Thyroid gland (tissue), 4 donors: ENCODE results near the gene EMC6.

Experiments
- POLR2A ChIP-seq, 2 donors: fragments of 450-650 bp; IDR thresholded peaks; one replicate each; pipeline ENCODE4 v1.6.1; 2017; ENCODE audit warnings: antibody characterized with exemption in 2 of 2, mild to moderate bottlenecking in 2 of 2, moderate library complexity in 1 of 2
- TF ChIP-seq, protein P1 (sequence below), 6 experiments: fragments of 200-600 bp in 3 of 6; fragments of 450-650 bp in 3 of 6; sonication (generic) in 3 of 6; IDR thresholded peaks; one replicate each; pipeline ENCODE4 v1.5.1; 2016 to 2019; ENCODE audit warnings: antibody characterized with exemption in 6 of 6, mild to moderate bottlenecking in 2 of 6, inconsistent platforms in 1 of 6, moderate library complexity in 1 of 6

DNA sequence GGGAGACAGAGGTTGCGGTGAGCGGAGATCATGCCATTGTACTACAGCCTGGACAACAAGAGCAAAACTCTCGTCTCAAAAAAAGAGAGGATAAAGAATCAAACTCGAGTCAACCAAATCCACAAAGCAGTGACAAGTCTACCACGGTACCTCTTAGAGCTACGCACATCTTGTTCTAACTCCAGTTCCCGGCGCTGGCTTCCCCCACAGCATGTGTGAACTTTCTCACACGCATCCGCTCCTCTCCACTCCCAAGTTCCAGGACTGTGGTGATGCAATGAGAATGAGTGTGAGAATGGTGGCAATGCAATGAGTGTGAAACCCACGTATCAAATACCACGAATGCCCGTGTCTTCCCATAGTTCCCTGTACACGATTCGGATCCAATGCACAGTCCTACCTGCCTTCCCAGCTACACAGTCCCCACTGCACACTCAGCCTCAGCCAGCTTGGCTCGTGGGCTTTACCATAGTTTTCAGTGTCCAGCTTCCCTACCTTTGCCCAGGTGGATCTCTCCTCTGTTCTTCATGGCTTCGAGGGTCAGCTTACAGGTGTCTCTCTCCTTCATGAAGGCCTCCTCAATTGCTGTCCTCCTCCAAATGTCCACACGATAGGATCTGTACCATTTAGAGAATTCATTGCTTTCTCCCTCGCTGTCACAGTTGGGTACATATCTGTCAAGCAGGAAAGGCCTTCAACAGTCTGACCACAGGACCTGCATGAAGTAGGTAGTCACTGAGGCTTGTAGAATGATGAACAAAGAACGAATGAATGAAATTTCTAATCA, 36.5 kb downstream of the EMC6 start:
- TF ChIP-seq POLR2A (IDR thresholded peaks at IDR 0.05), result no peak
- TF ChIP-seq, protein P1, sequence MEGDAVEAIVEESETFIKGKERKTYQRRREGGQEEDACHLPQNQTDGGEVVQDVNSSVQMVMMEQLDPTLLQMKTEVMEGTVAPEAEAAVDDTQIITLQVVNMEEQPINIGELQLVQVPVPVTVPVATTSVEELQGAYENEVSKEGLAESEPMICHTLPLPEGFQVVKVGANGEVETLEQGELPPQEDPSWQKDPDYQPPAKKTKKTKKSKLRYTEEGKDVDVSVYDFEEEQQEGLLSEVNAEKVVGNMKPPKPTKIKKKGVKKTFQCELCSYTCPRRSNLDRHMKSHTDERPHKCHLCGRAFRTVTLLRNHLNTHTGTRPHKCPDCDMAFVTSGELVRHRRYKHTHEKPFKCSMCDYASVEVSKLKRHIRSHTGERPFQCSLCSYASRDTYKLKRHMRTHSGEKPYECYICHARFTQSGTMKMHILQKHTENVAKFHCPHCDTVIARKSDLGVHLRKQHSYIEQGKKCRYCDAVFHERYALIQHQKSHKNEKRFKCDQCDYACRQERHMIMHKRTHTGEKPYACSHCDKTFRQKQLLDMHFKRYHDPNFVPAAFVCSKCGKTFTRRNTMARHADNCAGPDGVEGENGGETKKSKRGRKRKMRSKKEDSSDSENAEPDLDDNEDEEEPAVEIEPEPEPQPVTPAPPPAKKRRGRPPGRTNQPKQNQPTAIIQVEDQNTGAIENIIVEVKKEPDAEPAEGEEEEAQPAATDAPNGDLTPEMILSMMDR (IDR thresholded peaks at IDR 0.05), result no peak
